A673 (cell line): Measurements from ENCODE around the gene DSE. TPM values are rescaled to one million over a fixed set of nuclear protein-coding genes. Genes with fewer than 3 reads are reported as not detected.

Experiments used
- BruUV-seq: library from RNA; stranded (reverse); fragments of 400-500 nt; replicated peaks from 2 replicates; lab custom pipeline; 2021; lab: Mats Ljungman, UMichigan
- CTCF ChIA-PET: fragments of 300-600 bp; sonication (Branson Sonifier 250); formaldehyde crosslinking; loops from one replicate; lab custom pipeline; 2022; ENCODE audit warnings: antibody characterized with exemption; lab: Charles Lee
- POLR2A ChIA-PET: fragments of 300-600 bp; sonication (Branson Sonifier 250); formaldehyde crosslinking; loops from one replicate; lab custom pipeline; 2022; ENCODE audit warnings: antibody characterized with exemption; ENCODE audit not compliant: low non-redundant PET; lab: Charles Lee
- DNase-seq: peaks from one replicate; pipeline ENCODE4 v3.0.0-alpha.2; 2015; ENCODE audit warnings: low spot score
- H3K27ac ChIP-seq: fragments of 200-600 bp; sonication (generic); 2 replicates; pipeline ENCODE4 v1.5.1; 2016; ENCODE audit warnings: mixed run types, low read depth, mild to moderate bottlenecking, mixed read lengths, antibody characterized with exemption, low read length; ENCODE audit not compliant: poor library complexity, severe bottlenecking
- H3K27me3 ChIP-seq: fragments of 200-600 bp; sonication (generic); replicated peaks from 2 replicates; pipeline ENCODE4 v1.6.1; 2017; ENCODE audit warnings: mixed run types, low read depth, mild to moderate bottlenecking, mixed read lengths, antibody characterized with exemption, low read length; ENCODE audit not compliant: insufficient read depth, poor library complexity
- H3K36me3 ChIP-seq: fragments of 200-600 bp; sonication (generic); 2 replicates; pipeline ENCODE4 v1.6.1; 2016; ENCODE audit warnings: mixed run types, mild to moderate bottlenecking, mixed read lengths, antibody characterized with exemption, low read length; ENCODE audit not compliant: insufficient read depth, poor library complexity, severe bottlenecking
- H3K4me1 ChIP-seq: fragments of 200-600 bp; sonication (generic); 2 replicates; pipeline ENCODE4 v1.6.1; 2017; ENCODE audit warnings: mixed run types, mild to moderate bottlenecking, mixed read lengths, antibody characterized with exemption, low read length; ENCODE audit not compliant: insufficient read depth, poor library complexity, severe bottlenecking
- H3K4me3 ChIP-seq: fragments of 200-600 bp; sonication (generic); 2 replicates; pipeline ENCODE4 v1.5.1; 2016; ENCODE audit warnings: low read depth, mixed run types, mild to moderate bottlenecking, mixed read lengths, low read length; ENCODE audit not compliant: poor library complexity, severe bottlenecking
- H3K9me3 ChIP-seq: fragments of 200-600 bp; sonication (generic); 2 replicates; pipeline ENCODE4 v1.6.1; 2016; ENCODE audit warnings: mixed run types, low read depth, mild to moderate bottlenecking, mixed read lengths, antibody characterized with exemption, low read length; ENCODE audit not compliant: poor library complexity, severe bottlenecking
- EZH2 ChIP-seq: fragments of 200-600 bp; sonication (generic); IDR thresholded peaks from 2 replicates; pipeline ENCODE4 v1.6.1; 2017; ENCODE audit warnings: borderline replicate concordance, low read depth, mild to moderate bottlenecking, mixed read lengths, antibody characterized with exemption, low read length; ENCODE audit not compliant: poor library complexity, severe bottlenecking
- intact Hi-C: fragments of 100-400 bp; cut with micrococcal nuclease; formaldehyde crosslinking; loops from one replicate; pipeline ENCODE4 v1.10.0; 2022; ENCODE audit not compliant: unreplicated experiment
- total RNA-seq: library from RNA; stranded (reverse); gene quantifications from 2 replicates; pipeline ENCODE4 v1.2.3, GENCODE V29; 2021
- TF ChIP-seq, protein P1 (sequence below): fragments of 300-800, 200-600 bp; sonication (generic); conservative IDR thresholded peaks from 2 replicates; pipeline ENCODE4 v1.5.1; 2017; ENCODE audit warnings: low read depth, mild to moderate bottlenecking, antibody characterized with exemption, low read length, moderate library complexity, mixed read lengths

DSE gene
- total RNA-seq, 1 experiment from 2014 or later = 31.4 TPM

- H3K4me1 ChIP-seq = peaks cover 13% of the 10 kb centered on the region
- H3K4me3 ChIP-seq = no peak overlapping the region
- POLR2A ChIA-PET = no interaction called here
- TF ChIP-seq, protein P1, sequence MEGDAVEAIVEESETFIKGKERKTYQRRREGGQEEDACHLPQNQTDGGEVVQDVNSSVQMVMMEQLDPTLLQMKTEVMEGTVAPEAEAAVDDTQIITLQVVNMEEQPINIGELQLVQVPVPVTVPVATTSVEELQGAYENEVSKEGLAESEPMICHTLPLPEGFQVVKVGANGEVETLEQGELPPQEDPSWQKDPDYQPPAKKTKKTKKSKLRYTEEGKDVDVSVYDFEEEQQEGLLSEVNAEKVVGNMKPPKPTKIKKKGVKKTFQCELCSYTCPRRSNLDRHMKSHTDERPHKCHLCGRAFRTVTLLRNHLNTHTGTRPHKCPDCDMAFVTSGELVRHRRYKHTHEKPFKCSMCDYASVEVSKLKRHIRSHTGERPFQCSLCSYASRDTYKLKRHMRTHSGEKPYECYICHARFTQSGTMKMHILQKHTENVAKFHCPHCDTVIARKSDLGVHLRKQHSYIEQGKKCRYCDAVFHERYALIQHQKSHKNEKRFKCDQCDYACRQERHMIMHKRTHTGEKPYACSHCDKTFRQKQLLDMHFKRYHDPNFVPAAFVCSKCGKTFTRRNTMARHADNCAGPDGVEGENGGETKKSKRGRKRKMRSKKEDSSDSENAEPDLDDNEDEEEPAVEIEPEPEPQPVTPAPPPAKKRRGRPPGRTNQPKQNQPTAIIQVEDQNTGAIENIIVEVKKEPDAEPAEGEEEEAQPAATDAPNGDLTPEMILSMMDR = no peak
- intact Hi-C loops = no loop called here
- no peak overlapping the region for H3K27ac ChIP-seq
- no TSS peak for BruUV-seq
- no peaks in the 10 kb centered on the region for H3K27me3 ChIP-seq
- H3K9me3 ChIP-seq = no peaks in the 10 kb centered on the region
- no peaks in the 10 kb centered on the region for H3K36me3 ChIP-seq
- no peak for DNase-seq
- CTCF ChIA-PET = no interaction called here
These were observed 44.5 kb upstream of the DSE start for GRCh38 chr6:116326181-116326671.

DNA sequence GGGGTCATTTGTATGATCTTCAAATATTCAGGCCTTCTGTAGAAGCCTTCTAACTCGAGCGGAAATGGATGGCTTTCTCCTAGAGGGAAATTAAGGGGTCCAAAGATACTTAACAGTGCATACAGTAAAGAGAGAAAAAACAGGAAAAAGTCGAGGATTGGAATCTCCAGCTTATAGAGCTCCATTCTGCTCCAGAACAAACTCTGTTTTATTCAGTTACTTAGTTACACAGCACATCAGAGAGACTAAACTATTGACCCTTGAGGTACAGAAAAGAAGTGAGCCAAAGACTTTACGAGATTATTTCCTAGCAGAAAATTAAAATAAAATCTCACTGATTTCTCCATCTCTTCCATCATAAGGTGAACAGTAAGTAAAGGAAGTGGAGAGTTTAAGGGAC lies 43.8 kb upstream of the DSE start:
- ChIA-PET CTCF (no interaction called here), POLR2A (no interaction called here)
- DNase-seq = no peak
- H3K4me3 ChIP-seq = no peak overlapping the region
- BruUV-seq = no TSS peak
- no peaks in the 10 kb centered on the region for H3K27me3 ChIP-seq
- intact Hi-C loops = no loop called here
- TF ChIP-seq, protein P1 = no peak
- TF ChIP-seq EZH2 = no peak
- no peaks in the 10 kb centered on the region for H3K36me3 ChIP-seq
- no peaks in the 10 kb centered on the region for H3K9me3 ChIP-seq
- H3K27ac ChIP-seq = no peak overlapping the region
- H3K4me1 ChIP-seq = peaks cover 13% of the 10 kb centered on the region

DNA sequence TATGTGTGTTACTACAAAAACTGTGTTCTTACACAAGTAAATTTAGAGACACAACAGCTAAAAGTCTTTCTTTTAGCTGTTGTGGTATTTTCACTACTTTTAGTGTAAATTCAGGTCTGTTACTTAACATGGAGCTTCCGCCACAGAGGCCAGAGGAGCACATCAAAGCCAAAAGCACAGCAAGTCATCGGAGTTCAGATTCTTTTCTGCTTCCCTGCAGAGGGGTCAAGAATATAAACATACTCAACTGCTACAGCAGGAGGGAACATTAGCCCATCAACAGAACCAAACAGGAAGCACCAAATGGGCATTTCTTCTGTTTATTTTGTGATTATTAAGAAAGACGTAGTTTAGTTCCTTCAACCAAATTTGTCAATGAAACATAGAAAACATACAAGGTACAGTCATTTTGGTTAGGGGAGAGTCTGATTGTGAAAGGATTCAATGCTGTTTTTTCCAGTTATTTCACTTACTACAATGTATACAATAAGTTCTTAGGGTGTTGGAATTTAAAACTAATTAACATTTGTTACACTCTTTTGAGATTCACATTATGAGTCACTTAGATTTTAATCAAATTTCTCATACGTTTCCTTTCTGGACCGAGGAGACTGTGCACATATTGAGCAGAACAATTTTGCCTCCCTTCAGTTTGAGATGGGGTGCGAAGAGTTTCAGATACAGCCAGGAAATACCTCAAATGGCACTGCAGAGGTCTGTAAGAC lies 42.8 kb upstream of the DSE start:
- H3K27me3 ChIP-seq = no peaks in the 10 kb centered on the region
- intact Hi-C loops = no loop called here
- no peaks in the 10 kb centered on the region for H3K9me3 ChIP-seq
- ChIA-PET POLR2A (no interaction called here), CTCF (no interaction called here)
- no peak overlapping the region for H3K4me3 ChIP-seq
- peak; percentile 62 for DNase-seq
- H3K36me3 ChIP-seq = no peaks in the 10 kb centered on the region
- H3K4me1 ChIP-seq = peaks cover 13% of the 10 kb centered on the region
- no TSS peak for BruUV-seq
- H3K27ac ChIP-seq = no peak overlapping the region
- TF ChIP-seq, protein P1 = no peak
